Measurements from ENCODE around the gene DCAF8L2. TPM values are rescaled to one million over a fixed set of nuclear protein-coding genes. Genes with fewer than 3 reads are reported as not detected.

The DCAF8L2 gene
- not detected in 2 replicates for total RNA-seq

DNA sequence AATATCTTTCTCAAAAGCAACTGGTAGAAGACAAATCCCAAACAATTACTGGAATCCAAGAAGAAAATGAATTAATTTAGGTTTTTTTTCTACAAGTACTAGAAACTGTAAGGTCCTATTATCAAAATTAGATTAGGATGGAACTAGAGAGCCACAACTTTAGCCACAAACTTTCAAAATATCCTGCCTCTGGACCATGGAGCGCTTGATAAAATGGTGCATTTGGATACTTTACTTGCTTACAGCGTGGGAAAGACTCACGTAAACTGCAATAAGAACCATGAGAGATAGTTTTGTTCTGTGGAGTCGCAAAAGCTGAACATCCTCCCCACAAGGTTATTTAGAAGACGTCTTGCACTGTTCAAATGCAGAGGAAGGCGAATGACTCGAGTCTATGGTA lies at the start of gene DCAF8L2:
Gene DCAF8L2, plus strand, starts transcription at position 301 of the 400 bp plus-strand sequence. CDS start 156,552 bp downstream, outside the sequence.

Other genes starting within 250 kb of the DCAF8L2 start
- gene PPP4R3C, start 127.0 kb upstream of the DCAF8L2 start, total RNA-seq, result not detected in 2 replicates
- gene MAGEB10, start 217.6 kb downstream of the DCAF8L2 start, total RNA-seq, result not detected in 2 replicates